ENCODE measurements around the gene WNT3A.
A peak's percentile ranks its signal among the peaks of the same experiment; 100 is the strongest.

WNT3A gene

GRCh38 chr1:228070851-228071250 is 64.1 kb downstream of the WNT3A start:
- Histone ChIP-seq H3K9me3 (ENCODE audit: severe bottlenecking) (no peaks in the 10 kb centered on the region), H3K27me3 (ENCODE audit: insufficient read depth, low read depth, severe bottlenecking) (peaks cover 3% of the 10 kb centered on the region), H3K36me3 (no peaks in the 10 kb centered on the region), H3K4me3 (ENCODE audit: low read depth, low read length) (no peak overlapping the region), H3K27ac (no peak overlapping the region)
- TF ChIP-seq CTCF (IDR thresholded peaks at IDR 0.05; ENCODE audit: low read depth, low read length), result no peak
- no peak for DNase-seq

- no peaks in the 10 kb centered on the region for H3K36me3 ChIP-seq
- H3K27me3 ChIP-seq (ENCODE audit: insufficient read depth, low read depth, severe bottlenecking), result peaks cover 3% of the 10 kb centered on the region
- no peak for DNase-seq
- TF ChIP-seq CTCF (IDR thresholded peaks at IDR 0.05; ENCODE audit: low read depth, low read length), result no peak
- H3K4me3 ChIP-seq (ENCODE audit: low read depth, low read length), result no peak overlapping the region
- no peak overlapping the region for H3K27ac ChIP-seq
- no peaks in the 10 kb centered on the region for H3K9me3 ChIP-seq (ENCODE audit: severe bottlenecking)
Observed at GRCh38 chr1:228071839-228072657, 65.2 kb downstream of the WNT3A start.

GRCh38 chr1:228072658-228073043 is 65.9 kb downstream of the WNT3A start:
- Histone ChIP-seq H3K27me3 (ENCODE audit: insufficient read depth, low read depth, severe bottlenecking) (no peaks in the 10 kb centered on the region), H3K36me3 (no peaks in the 10 kb centered on the region)

GRCh38 chr1:228073061-228073856 is 66.5 kb downstream of the WNT3A start:
- DNase-seq, result no peak
- no peak overlapping the region for H3K27ac ChIP-seq
- no peaks in the 10 kb centered on the region for H3K9me3 ChIP-seq (ENCODE audit: severe bottlenecking)
- H3K36me3 ChIP-seq, result no peaks in the 10 kb centered on the region
- no peak overlapping the region for H3K4me3 ChIP-seq (ENCODE audit: low read depth, low read length)
- H3K27me3 ChIP-seq (ENCODE audit: insufficient read depth, low read depth, severe bottlenecking), result no peaks in the 10 kb centered on the region
- no peak for TF ChIP-seq CTCF (IDR thresholded peaks at IDR 0.05; ENCODE audit: low read depth, low read length)

More at GRCh38 chr1:228072658-228073043, 65.9 kb downstream of the WNT3A start:
- DNase-seq, result no peak
- H3K9me3 ChIP-seq (ENCODE audit: severe bottlenecking), result no peaks in the 10 kb centered on the region
- no peak overlapping the region for H3K27ac ChIP-seq
- H3K4me3 ChIP-seq (ENCODE audit: low read depth, low read length), result no peak overlapping the region
- no peak for TF ChIP-seq CTCF (IDR thresholded peaks at IDR 0.05; ENCODE audit: low read depth, low read length)

GRCh38 chr1:228073857-228074545 is 67.2 kb downstream of the WNT3A start:
- Histone ChIP-seq H3K4me3 (ENCODE audit: low read depth, low read length) (no peak overlapping the region), H3K27me3 (ENCODE audit: insufficient read depth, low read depth, severe bottlenecking) (no peaks in the 10 kb centered on the region), H3K27ac (no peak overlapping the region), H3K36me3 (no peaks in the 10 kb centered on the region), H3K9me3 (ENCODE audit: severe bottlenecking) (no peaks in the 10 kb centered on the region)
- peak; percentile 31 for DNase-seq
- TF ChIP-seq CTCF (IDR thresholded peaks at IDR 0.05; ENCODE audit: low read depth, low read length), result peak; percentile 54
